Memory B cell (primary cell): Measurements from ENCODE around the gene TAF5L.

Experiments
- ATAC-seq: fragments of 150-1000 bp; cut with Tn5 transposase; 2 replicates; pipeline ENCODE4 v1.10.0; 2021; ENCODE audit warnings: low read depth, mild to moderate bottlenecking, moderate library complexity
- DNase-seq, 2 donors: peaks; one replicate each; pipeline ENCODE4 v3.0.0; 2022; ENCODE audit warnings: low spot score in 2 of 2
- H3K27ac Mint-ChIP-seq: one replicate; pipeline ENCODE4 v1.8.0; 2022; ENCODE audit warnings: mild to moderate bottlenecking, moderate library complexity, mixed read lengths
- H3K27me3 Mint-ChIP-seq: one replicate; pipeline ENCODE4 v1.8.0; 2022; ENCODE audit warnings: mixed read lengths
- H3K36me3 Mint-ChIP-seq: one replicate; pipeline ENCODE4 v1.8.0; 2022; ENCODE audit warnings: mild to moderate bottlenecking, mixed read lengths
- H3K4me1 Mint-ChIP-seq: one replicate; pipeline ENCODE4 v1.8.0; 2022; ENCODE audit warnings: mixed read lengths
- H3K4me3 Mint-ChIP-seq: one replicate; pipeline ENCODE4 v1.8.0; 2022; ENCODE audit warnings: mild to moderate bottlenecking, moderate library complexity, mixed read lengths
- H3K9me3 Mint-ChIP-seq: one replicate; pipeline ENCODE4 v1.8.0; 2022; ENCODE audit warnings: mixed read lengths

Gene TAF5L

DNA sequence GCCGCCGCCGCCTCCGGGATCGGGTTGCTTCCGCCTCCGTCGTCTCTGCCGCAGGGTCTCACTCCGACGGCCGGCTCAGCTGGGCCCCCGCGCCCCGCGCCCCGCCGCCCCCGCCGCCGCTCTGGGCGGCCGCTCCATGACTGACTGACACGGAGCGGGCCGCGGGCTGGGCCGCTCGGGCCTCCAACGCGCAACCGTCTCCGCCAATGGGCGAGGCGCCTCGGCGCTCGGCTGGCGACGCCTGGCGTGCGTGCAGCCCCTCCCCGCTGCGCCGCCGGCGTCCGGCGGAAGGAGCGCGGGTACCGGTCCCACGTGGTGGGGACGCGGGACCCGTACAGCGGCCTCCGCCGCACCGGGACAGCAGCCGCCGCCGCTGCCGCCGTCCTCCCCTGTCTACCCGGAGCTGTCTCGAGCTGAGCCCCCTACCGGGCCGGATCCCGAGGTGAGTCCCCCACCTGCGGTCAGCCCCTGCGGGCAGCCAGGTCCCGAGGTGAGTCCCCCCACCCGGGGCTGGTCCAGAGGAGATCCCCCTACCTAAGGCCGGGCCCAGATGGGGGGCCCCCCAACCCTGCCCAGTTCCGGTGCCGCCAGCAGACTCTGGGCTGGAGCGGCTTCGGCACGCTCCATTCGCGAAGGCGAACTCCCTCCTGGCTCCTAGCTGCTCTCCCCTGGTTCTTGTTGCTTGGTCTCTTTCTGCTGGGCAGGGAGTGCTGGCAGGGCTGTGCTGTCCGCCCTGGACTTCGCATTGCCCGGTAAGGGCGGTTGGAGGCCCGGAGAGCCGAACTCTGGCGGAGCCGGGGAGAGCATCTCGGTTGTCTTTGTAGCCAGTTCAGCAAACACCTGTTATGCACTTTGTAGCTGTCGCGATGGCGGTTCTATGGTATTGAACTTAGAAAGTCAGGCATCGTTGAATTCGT lies at the start of gene TAF5L, which contains the start of gene URB2:
TAF5L (minus strand) TSS at position 208 of the 917 bp plus-strand sequence. CDS start 11,640 bp downstream, outside the sequence.
URB2 (plus strand) TSS at position 333 of the 917 bp plus-strand sequence. CDS start 1,387 bp downstream, outside the sequence.
- Mint-ChIP-seq H3K27ac (peak within 1 kb of the TSS; percentile 90), H3K27me3 (no peaks in the 10 kb centered on the region), H3K4me1 (peaks cover 30% of the 10 kb centered on the region), H3K36me3 (no peaks in the 10 kb centered on the region), H3K9me3 (no peaks in the 10 kb centered on the region), H3K4me3 (peak within 1 kb of the TSS; percentile 99)
- DNase-seq (peak; percentile 76 to 79), ATAC-seq (peak; percentile 92)

DNA sequence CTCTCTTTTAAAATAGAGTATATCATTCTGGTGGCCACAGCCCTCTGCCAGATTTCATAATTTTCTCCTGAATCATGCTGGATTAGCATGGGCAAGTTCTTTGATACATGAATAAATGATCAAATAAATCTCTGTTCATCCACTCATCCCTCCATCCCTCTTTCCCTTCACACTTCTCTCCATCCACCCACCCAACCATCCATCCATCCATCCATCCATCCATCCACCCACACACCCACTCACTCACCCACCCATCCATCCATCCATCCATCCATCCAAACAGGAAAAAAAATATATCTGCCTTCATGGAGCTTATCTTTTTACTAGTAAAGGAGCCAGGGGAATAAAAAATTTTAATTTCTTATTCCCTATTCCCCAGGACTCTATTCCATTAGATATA lies 49.5 kb upstream of the TAF5L start:
- DNase-seq (no peak), ATAC-seq (no peak)
- Mint-ChIP-seq H3K27me3 (no peaks in the 10 kb centered on the region), H3K36me3 (no peaks in the 10 kb centered on the region), H3K4me1 (no peaks in the 10 kb centered on the region), H3K9me3 (peaks cover 2% of the 10 kb centered on the region), H3K4me3 (no peak overlapping the region), H3K27ac (no peak overlapping the region)

DNA sequence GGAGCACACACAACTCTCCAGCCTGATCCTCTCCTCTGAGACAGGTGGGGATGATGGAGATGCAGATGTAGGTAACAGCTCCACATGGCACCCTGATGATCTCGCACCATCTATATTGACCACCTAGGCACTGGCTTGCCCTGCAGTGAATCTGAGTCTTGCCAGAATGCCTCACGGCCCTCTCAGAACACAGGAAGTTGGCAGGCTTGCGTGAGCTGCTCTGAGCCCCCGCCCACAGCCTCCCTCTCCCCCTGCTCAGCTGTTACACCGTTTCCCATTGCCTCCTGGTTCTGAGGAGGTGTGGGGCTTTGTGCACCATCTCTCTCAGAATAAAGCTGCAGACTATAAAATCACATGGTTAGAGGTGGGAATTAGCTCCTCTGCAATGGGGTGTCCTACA lies 48.1 kb upstream of the TAF5L start:
- Mint-ChIP-seq H3K9me3 (peaks cover 1% of the 10 kb centered on the region), H3K27me3 (no peaks in the 10 kb centered on the region), H3K4me3 (no peak overlapping the region), H3K36me3 (no peaks in the 10 kb centered on the region), H3K27ac (no peak overlapping the region), H3K4me1 (no peaks in the 10 kb centered on the region)
- DNase-seq = no peak
- no peak for ATAC-seq

DNA sequence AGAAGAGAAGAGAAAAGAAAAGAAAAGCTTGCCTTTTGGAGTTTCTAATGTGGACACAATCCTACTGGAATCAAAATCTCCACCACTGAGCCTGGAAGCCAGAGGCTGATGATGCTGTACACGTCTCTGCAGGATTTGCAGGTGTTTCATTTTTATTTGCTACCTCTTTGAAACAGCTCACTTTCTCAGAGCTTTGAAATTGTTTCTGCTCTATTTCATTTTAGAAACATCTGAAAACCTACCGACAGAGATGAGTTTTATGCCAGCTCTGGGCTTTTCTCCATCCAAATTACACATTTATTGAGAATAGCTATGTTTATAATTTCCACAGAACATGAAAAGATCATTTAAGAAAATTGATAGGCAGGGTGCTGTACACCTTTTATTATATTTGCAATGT lies 46.3 kb upstream of the TAF5L start:
- Mint-ChIP-seq H3K4me1 (no peaks in the 10 kb centered on the region), H3K27me3 (no peaks in the 10 kb centered on the region), H3K27ac (no peak overlapping the region), H3K9me3 (no peaks in the 10 kb centered on the region), H3K36me3 (no peaks in the 10 kb centered on the region), H3K4me3 (no peak overlapping the region)
- DNase-seq (no peak), ATAC-seq (no peak)

DNA sequence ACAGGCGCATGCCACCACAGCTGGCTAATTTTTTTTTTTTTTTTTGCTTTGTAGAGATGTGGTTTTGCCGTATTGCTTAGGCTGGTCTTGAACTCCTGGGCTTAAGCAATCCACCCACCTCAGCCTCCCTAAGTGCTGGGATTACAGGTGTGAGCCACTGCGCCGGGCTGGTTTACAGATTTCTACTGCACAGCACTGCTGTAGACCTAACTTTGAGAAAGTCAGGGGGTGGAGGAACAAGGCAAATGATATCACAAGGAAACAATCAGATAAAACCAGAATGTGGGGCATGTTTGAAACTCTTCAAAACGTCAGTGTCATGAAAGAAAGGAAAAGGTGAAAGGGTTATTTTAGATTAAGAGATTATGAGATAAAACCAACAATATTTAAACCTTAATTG lies 45.4 kb upstream of the TAF5L start:
- H3K27me3 Mint-ChIP-seq = no peaks in the 10 kb centered on the region
- ATAC-seq = no peak
- H3K36me3 Mint-ChIP-seq = no peaks in the 10 kb centered on the region

DNA sequence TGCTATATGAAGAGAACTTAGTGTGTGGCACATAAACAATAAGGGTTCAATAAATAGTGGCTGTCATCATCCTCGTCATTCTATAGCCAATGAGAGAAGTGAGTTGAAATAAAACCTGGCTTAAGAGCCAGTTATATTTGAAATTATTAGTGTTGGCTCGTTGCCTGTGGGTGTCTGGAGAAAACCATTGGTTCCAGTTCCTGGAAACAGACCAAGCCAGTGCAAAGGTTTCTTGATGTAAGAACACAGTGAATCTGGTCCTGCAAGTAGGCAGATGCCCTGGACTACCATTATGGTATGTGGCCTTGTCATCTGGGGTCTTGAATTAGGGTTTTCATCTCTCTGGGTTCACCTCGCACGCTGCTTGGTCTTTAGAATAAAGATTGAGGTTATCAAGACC lies 43.4 kb upstream of the TAF5L start:
- no peak for DNase-seq
- Mint-ChIP-seq H3K4me3 (no peak overlapping the region), H3K4me1 (no peaks in the 10 kb centered on the region), H3K27ac (no peak overlapping the region), H3K27me3 (no peaks in the 10 kb centered on the region), H3K9me3 (no peaks in the 10 kb centered on the region), H3K36me3 (no peaks in the 10 kb centered on the region)
- ATAC-seq = no peak

More for the DNA sequence above, 45.4 kb upstream of the TAF5L start:
- H3K4me1 Mint-ChIP-seq = no peaks in the 10 kb centered on the region
- no peak for DNase-seq
- no peak overlapping the region for H3K4me3 Mint-ChIP-seq
- no peak overlapping the region for H3K27ac Mint-ChIP-seq
- H3K9me3 Mint-ChIP-seq = no peaks in the 10 kb centered on the region

DNA sequence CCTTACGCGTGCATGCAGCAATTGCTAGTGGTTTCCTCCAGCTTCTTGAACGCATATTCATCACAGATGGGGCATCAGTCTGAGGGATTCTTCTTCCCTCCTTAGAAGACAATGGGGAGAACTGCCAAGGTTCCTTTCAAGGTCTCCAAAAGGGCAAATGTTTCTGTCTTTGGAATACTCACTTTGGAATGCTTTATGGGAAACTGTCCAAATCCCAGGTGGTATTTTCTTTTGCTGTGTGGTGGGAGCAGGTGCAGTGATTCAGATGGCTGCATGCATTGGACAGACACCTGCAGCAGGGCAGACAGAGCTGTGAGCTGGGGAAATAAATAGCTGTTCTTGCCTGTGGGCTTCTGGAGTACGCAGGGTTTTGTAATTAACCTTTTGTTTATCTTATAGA lies 40.7 kb upstream of the TAF5L start:
- no peak overlapping the region for H3K4me3 Mint-ChIP-seq

DNA sequence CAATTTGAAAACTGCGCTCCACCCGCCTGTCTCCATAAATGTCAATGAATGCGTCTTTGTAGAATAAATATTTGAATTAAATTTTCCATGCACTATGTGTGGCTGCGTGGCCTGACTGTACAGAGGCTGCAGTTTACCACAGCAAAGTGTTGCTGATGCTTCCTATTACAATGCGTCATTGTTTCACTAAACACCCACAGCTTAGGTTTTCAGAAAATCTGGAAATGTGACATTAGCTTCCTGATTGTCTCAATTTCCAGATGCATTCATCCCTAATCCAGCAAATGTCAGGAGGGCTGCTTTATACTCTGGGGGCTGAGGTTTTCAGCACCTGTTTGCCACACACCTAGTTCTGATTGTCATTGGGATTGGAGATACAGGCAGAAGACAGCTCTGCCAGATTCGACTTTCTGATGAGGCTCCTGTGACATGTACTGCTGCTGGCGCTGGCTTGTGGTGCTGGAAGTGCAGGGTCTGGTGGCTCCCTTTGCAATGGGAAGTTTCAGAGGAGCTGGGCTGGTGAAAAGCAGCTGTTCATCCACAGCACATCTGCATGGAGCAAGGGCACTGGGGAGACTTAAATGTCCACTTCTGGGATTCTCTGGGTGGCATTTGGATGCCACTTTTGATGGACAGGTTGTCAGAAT lies 40.1 kb upstream of the TAF5L start:
- H3K36me3 Mint-ChIP-seq = peaks cover 4% of the 10 kb centered on the region
- no peak overlapping the region for H3K4me3 Mint-ChIP-seq
- ATAC-seq = no peak
- H3K27me3 Mint-ChIP-seq = no peaks in the 10 kb centered on the region
- no peak for DNase-seq
- no peaks in the 10 kb centered on the region for H3K9me3 Mint-ChIP-seq
- H3K4me1 Mint-ChIP-seq = peaks cover 3% of the 10 kb centered on the region
- H3K27ac Mint-ChIP-seq = no peak overlapping the region

More for the DNA sequence above, 40.7 kb upstream of the TAF5L start:
- Mint-ChIP-seq H3K4me1 (no peaks in the 10 kb centered on the region), H3K36me3 (no peaks in the 10 kb centered on the region), H3K27ac (no peak overlapping the region), H3K27me3 (no peaks in the 10 kb centered on the region), H3K9me3 (no peaks in the 10 kb centered on the region)
- DNase-seq (no peak), ATAC-seq (no peak)

DNA sequence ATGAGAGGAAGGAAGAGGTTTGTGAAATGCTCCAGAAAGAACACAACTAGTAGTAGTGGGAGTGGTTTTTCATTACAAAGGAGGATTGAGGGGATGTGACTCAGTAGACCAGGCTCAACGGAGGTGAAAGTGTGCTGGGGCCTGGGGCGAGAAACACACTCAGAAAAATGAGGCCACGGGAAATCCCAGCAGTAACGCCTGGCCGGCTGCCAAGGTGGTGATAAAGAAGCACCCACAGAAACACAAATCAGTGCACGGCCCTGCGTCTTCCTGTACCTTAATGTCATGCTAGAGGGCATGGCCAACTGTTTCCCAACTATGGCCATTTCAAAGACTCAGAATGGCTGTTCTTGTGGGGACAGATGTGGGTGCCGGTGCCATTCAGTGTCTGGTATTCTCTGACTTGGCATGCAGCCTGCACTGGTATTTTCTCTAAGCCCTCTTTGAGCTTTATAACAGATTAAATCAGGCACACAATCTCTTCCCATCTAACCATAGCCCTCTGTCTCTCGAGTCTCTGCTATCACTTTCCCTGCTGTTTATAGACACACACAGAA lies 38.3 kb upstream of the TAF5L start:
- DNase-seq = peak; percentile 48 to 54
- Mint-ChIP-seq H3K27me3 (no peaks in the 10 kb centered on the region), H3K36me3 (peaks cover 6% of the 10 kb centered on the region), H3K9me3 (no peaks in the 10 kb centered on the region), H3K4me1 (peaks cover 3% of the 10 kb centered on the region), H3K27ac (no peak overlapping the region), H3K4me3 (no peak overlapping the region)
- ATAC-seq = peak; percentile 76

DNA sequence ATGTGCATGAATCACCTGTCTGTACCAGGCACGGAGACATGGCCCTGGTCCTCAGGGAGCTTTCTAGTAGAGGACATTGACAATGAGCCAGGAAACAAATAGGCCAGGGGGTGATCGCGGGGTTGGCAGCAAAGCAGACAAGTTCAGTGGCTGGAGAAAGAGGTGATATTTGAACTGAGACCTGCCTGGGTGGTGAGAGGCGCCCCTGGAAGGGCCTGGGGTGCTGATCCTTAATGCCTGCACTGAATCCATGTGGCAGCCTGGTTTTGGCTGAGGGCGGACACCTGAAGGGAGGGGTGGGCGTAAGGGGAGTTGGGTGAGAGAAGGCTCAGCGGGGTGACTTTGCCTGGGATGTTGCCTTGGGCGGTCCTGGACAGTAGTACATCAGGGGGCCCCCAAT lies 36.0 kb upstream of the TAF5L start:
- Mint-ChIP-seq H3K4me3 (no peak overlapping the region), H3K4me1 (peaks cover 3% of the 10 kb centered on the region), H3K27me3 (no peaks in the 10 kb centered on the region), H3K9me3 (no peaks in the 10 kb centered on the region), H3K27ac (no peak overlapping the region), H3K36me3 (peaks cover 12% of the 10 kb centered on the region)
- DNase-seq (no peak), ATAC-seq (no peak)

DNA sequence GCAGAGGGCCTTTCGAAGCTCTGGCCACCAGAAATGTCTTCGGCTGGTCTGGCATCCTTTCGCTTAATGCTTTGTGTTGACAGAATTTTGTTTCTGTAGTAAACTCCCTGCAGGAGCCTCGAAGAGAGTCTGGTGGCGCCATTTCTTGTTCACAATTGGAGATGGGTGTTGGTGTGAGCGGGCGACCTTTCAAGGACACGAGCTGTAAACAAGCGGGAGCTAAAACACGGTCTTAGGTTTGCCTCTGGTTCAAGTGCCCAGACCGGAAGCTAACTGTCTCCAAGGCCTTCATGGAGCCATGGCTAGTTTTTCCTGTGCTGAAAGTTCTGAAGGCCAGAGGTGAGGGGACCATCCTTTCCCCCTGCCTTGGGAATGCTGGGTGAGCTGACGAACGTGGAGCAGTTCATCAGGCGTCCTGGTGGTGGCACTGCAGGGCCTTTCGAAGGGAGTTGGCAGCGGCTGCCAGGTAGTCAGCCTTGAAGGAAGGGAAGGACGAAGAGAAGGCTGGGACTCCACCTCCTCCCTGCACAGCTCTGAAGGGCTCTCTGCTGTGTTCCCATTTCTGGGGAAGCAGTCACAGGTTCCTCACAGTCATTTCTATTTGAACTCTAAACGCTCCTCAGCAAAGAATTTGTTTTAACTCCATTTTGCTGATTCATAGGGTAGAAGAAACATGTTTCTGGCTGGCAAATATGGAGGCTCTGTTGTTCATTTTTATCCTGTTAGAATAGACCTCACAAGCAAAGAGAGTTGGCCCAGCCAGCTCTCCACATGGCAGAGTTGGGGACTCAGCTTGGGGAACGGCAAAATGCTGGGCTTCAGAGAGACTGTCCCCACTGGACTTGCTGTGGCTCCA lies 35.3 kb upstream of the TAF5L start:
- Mint-ChIP-seq H3K4me3 (no peak overlapping the region), H3K9me3 (no peaks in the 10 kb centered on the region), H3K36me3 (peaks cover 12% of the 10 kb centered on the region), H3K27ac (no peak overlapping the region), H3K4me1 (peaks cover 3% of the 10 kb centered on the region), H3K27me3 (no peaks in the 10 kb centered on the region)
- DNase-seq (peak; percentile 63 to 76), ATAC-seq (peak; percentile 84)

DNA sequence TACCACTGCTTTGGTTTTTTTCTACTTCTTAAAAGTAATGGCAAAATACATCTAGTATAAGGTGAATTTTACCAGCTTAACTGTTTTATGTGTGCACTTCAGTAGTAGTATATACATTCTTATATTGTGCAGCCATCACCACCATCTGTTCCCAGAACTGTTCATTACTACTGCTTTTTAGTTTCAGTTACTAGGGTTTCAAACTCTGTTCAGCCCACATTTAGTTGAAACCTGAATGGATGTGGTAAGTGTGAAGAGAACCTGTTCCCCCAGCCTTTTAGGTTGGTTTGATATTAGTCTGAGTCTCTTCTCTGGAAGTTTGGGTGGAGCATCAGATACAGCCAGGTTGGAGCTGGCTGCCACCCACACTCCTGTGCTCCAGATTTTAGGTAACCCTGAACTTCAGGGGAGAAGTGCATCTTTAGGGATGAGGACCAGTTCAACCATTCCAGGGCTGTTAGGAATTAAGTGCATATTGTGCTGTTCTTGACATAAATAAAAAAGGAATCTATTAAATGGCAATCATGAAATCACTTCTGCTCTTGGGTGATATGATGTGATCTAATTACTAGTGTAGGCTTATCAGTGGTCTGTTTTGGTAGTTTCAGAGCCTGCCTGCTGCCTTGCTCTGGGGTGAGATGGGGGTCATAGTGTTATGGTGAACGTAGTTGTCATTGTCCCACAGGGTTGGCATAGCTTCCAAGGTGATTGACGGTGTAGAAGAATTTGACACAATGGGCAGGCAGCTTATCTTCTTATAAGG lies 32.3 kb upstream of the TAF5L start:
- DNase-seq (no peak), ATAC-seq (no peak)
- no peaks in the 10 kb centered on the region for H3K9me3 Mint-ChIP-seq
- no peak overlapping the region for H3K4me3 Mint-ChIP-seq
- peaks cover 3% of the 10 kb centered on the region for H3K4me1 Mint-ChIP-seq
- no peak overlapping the region for H3K27ac Mint-ChIP-seq
- H3K36me3 Mint-ChIP-seq = peaks cover 19% of the 10 kb centered on the region
- no peaks in the 10 kb centered on the region for H3K27me3 Mint-ChIP-seq

DNA sequence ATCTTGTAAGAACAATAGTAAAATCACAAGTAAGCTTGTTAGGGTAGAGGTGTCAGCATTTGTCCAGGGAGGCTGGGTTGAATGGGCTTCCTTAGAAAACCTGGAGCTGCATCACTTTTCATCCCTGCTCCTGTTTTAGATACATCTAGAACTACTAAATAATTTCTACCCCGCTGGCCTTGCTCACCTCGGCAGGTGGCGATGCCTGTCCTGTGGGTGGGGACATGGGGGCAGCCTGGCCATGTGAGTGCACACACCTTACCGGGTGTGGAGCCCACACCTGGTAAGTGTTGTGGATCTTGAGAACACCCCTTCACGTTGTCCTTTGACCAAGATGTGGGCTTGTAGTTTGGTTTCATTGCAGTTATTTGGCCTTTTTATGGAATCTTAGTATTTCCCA lies 29.9 kb upstream of the TAF5L start:
- H3K27ac Mint-ChIP-seq = no peak overlapping the region
- DNase-seq (no peak), ATAC-seq (no peak)
- no peak overlapping the region for H3K4me3 Mint-ChIP-seq
- H3K36me3 Mint-ChIP-seq = peaks cover 19% of the 10 kb centered on the region
- no peaks in the 10 kb centered on the region for H3K9me3 Mint-ChIP-seq
- no peaks in the 10 kb centered on the region for H3K27me3 Mint-ChIP-seq
- no peaks in the 10 kb centered on the region for H3K4me1 Mint-ChIP-seq
